Measurements from ENCODE around the gene JAK3. TPM values are rescaled to one million over a fixed set of nuclear protein-coding genes. Genes with fewer than 3 reads are reported as not detected.
A peak's percentile ranks its signal among the peaks of the same experiment; 100 is the strongest.

Gene JAK3
- polyA plus RNA-seq, 2 of the 4 experiments (the other 2 are of a cell fraction) = 0.31 to 0.89 TPM

GRCh38 chr19:17843292-17843827 is 4.4 kb downstream of the JAK3 start:
- 86% methylated on average over 8 of the region's 9 CpGs for WGBS (ENCODE audit: missing lambda C conversion rate)
- POLR2A ChIA-PET = interaction anchor here (1.0 kb wide), 1 partner anchor 13 kb away, joined by 3 read pairs; no protein-coding TSS in a partner anchor
- H3K4me2 ChIP-seq = peak overlapping the region; percentile 92
- ATAC-seq (no peak), DNase-seq (ENCODE audit: low read depth in 1 of 2, low spot score in 1 of 2) (no peak), FAIRE-seq (no peak)
- no peak overlapping the region; the same call in 2 of the 3 replicates for H3K4me3 ChIP-seq
- H3K27ac ChIP-seq = peak overlapping the region in 1 of 2 experiments; percentile 89; a peak in 2 of 6 replicates
- H3K9me3 ChIP-seq = no peaks in the 10 kb centered on the region
- TF ChIP-seq FOXS1 (CRISPR knock-in tag; IDR thresholded peaks at IDR 0.05) (no peak), ZFP36 (IDR thresholded peaks at IDR 0.05; ENCODE audit: borderline replicate concordance, partially characterized antibody) (peak; percentile 43), ATOH8 (CRISPR knock-in tag; IDR thresholded peaks at IDR 0.05; ENCODE audit: low read depth) (no peak), RCOR1 (IDR thresholded peaks at IDR 0.05; ENCODE audit: low read depth, low read length) (no peak), HMGXB4 (CRISPR knock-in tag; IDR thresholded peaks at IDR 0.05; ENCODE audit: borderline replicate concordance) (no peak), HES2 (IDR thresholded peaks at IDR 0.05) (no peak), GATA3 (IDR thresholded peaks at IDR 0.05; ENCODE audit: borderline replicate concordance) (no peak), ELK1 (IDR thresholded peaks at IDR 0.05; ENCODE audit: low read depth, low read length) (no peak), BCL3 (IDR thresholded peaks at IDR 0.05) (no peak), MAZ (IDR thresholded peaks at IDR 0.05; ENCODE audit: borderline replicate concordance, low read depth, low read length) (no peak), KDM1A (IDR thresholded peaks at IDR 0.05; ENCODE audit: low read depth) (peak; percentile 25; the same call in 1 of the 2 replicates), ZC3H11A (IDR thresholded peaks at IDR 0.05) (no peak), TFCP2L1 (CRISPR knock-in tag; IDR thresholded peaks at IDR 0.05) (no peak), E2F6 (IDR thresholded peaks at IDR 0.05; ENCODE audit: borderline replicate concordance, low read depth) (no peak), CBX8 (IDR thresholded peaks at IDR 0.05) (no peak)
- peaks cover 6% of the 10 kb centered on the region for H3K4me1 ChIP-seq
- CTCF ChIA-PET = interaction anchor here (0.6 to 1.4 kb wide), 4 partner anchors 12 to 418 kb away, joined by 3 to 6 read pairs (median 4); no protein-coding TSS in a partner anchor

- DNase-seq (ENCODE audit: low read depth in 1 of 2, low spot score in 1 of 2) (no peak), FAIRE-seq (no peak), ATAC-seq (peak in 1 of 2 experiments; percentile 1; a peak in 1 of 6 replicates)
- peak overlapping the region; percentile 74 to 89 for H3K27ac ChIP-seq
- H3K4me3 ChIP-seq = peak overlapping the region; percentile 47
- WGBS (ENCODE audit: missing lambda C conversion rate) = 59% methylated on average over 6 of the region's 20 CpGs
- H3K4me1 ChIP-seq = peaks cover 6% of the 10 kb centered on the region
- peak overlapping the region; percentile 92 for H3K4me2 ChIP-seq
- TF ChIP-seq MAFK (IDR thresholded peaks at IDR 0.05; ENCODE audit: partially characterized antibody) (no peak), KDM5A (IDR thresholded peaks at IDR 0.05) (no peak), EHMT2 (IDR thresholded peaks at IDR 0.05; ENCODE audit: low read depth) (no peak), ZSCAN20 (CRISPR knock-in tag; IDR thresholded peaks at IDR 0.05) (no peak), RCOR1 (IDR thresholded peaks at IDR 0.05; ENCODE audit: low read depth, low read length) (no peak), TP53 (CRISPR knock-in tag; IDR thresholded peaks at IDR 0.05) (no peak), MAZ (IDR thresholded peaks at IDR 0.05; ENCODE audit: borderline replicate concordance, low read depth, low read length) (no peak), HMGXB4 (CRISPR knock-in tag; IDR thresholded peaks at IDR 0.05; ENCODE audit: borderline replicate concordance) (no peak), BCL3 (IDR thresholded peaks at IDR 0.05) (no peak)
- ChIA-PET CTCF (interaction anchor here (0.6 to 1.4 kb wide), 4 partner anchors 10 to 255 kb away, joined by 3 to 4 read pairs (median 4); no protein-coding TSS in a partner anchor), POLR2A (interaction anchor here (1.0 to 1.5 kb wide), 2 partner anchors 12 to 17 kb away, joined by 3 to 17 read pairs; partner anchors contain the start of gene RPL18A)
- no peaks in the 10 kb centered on the region for H3K9me3 ChIP-seq
These were observed 5.0 kb downstream of the JAK3 start for GRCh38 chr19:17842663-17843291.
